ENCODE results near the gene CELA1.

CELA1 gene

GRCh38 chr12:51362747-51363342 is 16.4 kb upstream of the CELA1 start:
- Mint-ChIP-seq H3K36me3 (peaks cover 49% of the 10 kb centered on the region), H3K4me1 (peaks cover 42% of the 10 kb centered on the region), H3K27ac (no peak overlapping the region)

GRCh38 chr12:51362307-51362706 is 15.8 kb upstream of the CELA1 start:
- H3K27me3 Mint-ChIP-seq = peaks cover 16% of the 10 kb centered on the region
- no peak overlapping the region for H3K27ac Mint-ChIP-seq
- no peaks in the 10 kb centered on the region for H3K9me3 Mint-ChIP-seq
- peaks cover 49% of the 10 kb centered on the region for H3K36me3 Mint-ChIP-seq
- ATAC-seq = no peak
- H3K4me1 Mint-ChIP-seq = peaks cover 42% of the 10 kb centered on the region
- H3K4me3 Mint-ChIP-seq = no peak overlapping the region

More at GRCh38 chr12:51362747-51363342, 16.4 kb upstream of the CELA1 start:
- Mint-ChIP-seq H3K27me3 (peaks cover 16% of the 10 kb centered on the region), H3K9me3 (no peaks in the 10 kb centered on the region), H3K4me3 (no peak overlapping the region)
- no peak for ATAC-seq

DNA sequence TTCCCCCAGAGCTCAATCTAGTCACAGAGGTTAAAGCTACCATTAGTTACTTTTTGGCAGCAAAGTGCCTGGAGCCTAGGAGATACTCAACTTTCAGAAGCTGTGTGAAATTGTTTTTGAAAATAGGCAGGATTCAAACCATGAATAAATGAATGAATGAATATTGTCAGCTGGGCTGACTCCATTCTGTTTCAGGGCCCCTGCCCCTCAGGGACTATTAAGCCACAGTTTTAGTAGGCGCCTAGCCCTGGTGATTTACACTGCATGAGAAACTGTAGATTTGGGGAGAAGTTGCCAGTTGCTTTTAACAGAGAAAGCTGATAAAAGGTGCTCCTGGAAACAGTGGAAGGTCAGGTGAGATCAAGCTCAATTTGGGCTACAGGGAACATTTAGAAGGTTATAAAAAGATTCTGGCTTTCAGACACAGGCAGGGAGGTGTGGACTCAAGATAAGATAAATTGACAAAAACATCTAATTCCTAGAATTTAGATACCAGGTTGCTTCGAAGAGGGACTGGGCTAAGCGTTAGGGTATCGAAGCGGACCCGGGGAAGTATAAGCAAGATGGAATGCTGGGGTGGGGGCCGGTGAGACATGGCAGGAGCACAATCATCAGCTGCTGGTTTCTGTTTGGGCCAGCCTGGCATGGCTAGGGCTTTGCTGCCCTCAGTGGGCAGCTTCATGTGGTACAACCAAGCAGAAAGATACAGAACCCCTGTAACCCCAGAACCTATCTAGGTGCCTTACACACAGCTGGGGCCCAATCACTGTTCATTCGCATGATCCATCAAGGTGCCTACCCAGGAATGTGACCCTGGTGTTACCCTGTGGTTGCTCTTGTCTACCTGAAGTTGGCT is 14.9 kb upstream of the CELA1 start:
- Mint-ChIP-seq H3K27me3 (peaks cover 16% of the 10 kb centered on the region), H3K9me3 (peaks cover 2% of the 10 kb centered on the region), H3K4me3 (no peak overlapping the region), H3K36me3 (peaks cover 49% of the 10 kb centered on the region), H3K27ac (no peak overlapping the region), H3K4me1 (peaks cover 48% of the 10 kb centered on the region)
- no peak for ATAC-seq

DNA sequence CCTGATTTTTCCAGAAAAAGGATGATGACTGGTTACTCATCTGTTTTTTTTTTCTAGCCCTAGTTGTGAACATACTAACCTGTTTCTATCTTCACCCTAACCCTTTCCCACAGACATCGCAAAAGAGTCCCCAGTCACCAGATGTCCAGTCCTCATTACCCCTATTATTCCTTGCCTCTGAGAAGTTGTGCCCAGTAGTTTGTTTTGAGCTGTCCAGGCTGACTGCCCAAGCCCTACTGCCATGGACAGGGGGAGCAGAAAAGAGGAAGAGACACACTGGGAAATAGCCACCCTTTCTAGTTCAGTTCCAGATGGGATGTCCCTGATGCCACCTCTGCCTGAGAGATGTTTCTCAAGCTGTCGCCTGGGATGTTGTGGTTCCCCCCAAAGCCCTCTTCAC is 13.8 kb upstream of the CELA1 start:
- ATAC-seq = no peak
- Mint-ChIP-seq H3K27ac (peak overlapping the region; percentile 68), H3K4me1 (peaks cover 48% of the 10 kb centered on the region)

GRCh38 chr12:51359851-51360250 is 13.4 kb upstream of the CELA1 start:
- ATAC-seq = no peak
- peak overlapping the region; percentile 68 for H3K27ac Mint-ChIP-seq

More for the DNA sequence above, 13.8 kb upstream of the CELA1 start:
- H3K36me3 Mint-ChIP-seq = peaks cover 54% of the 10 kb centered on the region
- peaks cover 2% of the 10 kb centered on the region for H3K9me3 Mint-ChIP-seq
- peaks cover 16% of the 10 kb centered on the region for H3K27me3 Mint-ChIP-seq
- H3K4me3 Mint-ChIP-seq = no peak overlapping the region

DNA sequence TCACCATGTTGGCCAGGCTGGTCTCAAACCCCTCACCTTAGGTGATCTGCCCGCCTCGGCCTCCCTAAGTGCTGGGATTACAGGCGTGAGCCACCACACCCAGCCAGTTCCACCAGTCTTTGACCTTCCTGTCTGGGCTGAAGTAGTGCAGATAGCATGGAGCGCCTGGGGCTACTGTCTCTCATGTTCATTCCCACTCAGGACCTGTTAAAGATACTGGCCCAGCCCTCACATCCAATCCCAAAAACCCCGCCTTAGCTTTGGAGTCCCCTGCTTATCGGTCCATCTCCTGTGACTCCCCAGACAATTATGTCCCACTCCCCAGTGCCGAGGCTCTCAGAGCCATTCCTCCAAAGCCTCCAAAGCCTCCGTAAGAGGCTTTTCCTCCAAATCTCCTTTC is 12.0 kb upstream of the CELA1 start:
- H3K9me3 Mint-ChIP-seq = peaks cover 2% of the 10 kb centered on the region
- peaks cover 48% of the 10 kb centered on the region for H3K36me3 Mint-ChIP-seq
- peak overlapping the region; percentile 68 for H3K27ac Mint-ChIP-seq
- H3K27me3 Mint-ChIP-seq = peaks cover 16% of the 10 kb centered on the region
- H3K4me3 Mint-ChIP-seq = peak overlapping the region; percentile 7
- H3K4me1 Mint-ChIP-seq = peaks cover 48% of the 10 kb centered on the region
- ATAC-seq = no peak

More at GRCh38 chr12:51359851-51360250, 13.4 kb upstream of the CELA1 start:
- Mint-ChIP-seq H3K36me3 (peaks cover 54% of the 10 kb centered on the region), H3K27me3 (peaks cover 16% of the 10 kb centered on the region), H3K4me1 (peaks cover 48% of the 10 kb centered on the region), H3K4me3 (no peak overlapping the region), H3K9me3 (peaks cover 2% of the 10 kb centered on the region)

- Mint-ChIP-seq H3K4me3 (peak overlapping the region; percentile 64), H3K27me3 (peaks cover 16% of the 10 kb centered on the region), H3K9me3 (peaks cover 2% of the 10 kb centered on the region), H3K36me3 (peaks cover 41% of the 10 kb centered on the region), H3K4me1 (peaks cover 48% of the 10 kb centered on the region), H3K27ac (peak overlapping the region; percentile 68)
- peak; percentile 94 for ATAC-seq
Measured at GRCh38 chr12:51357374-51358047, 11.0 kb upstream of the CELA1 start.

GRCh38 chr12:51351913-51352532 is 5.5 kb upstream of the CELA1 start:
- Mint-ChIP-seq H3K9me3 (peaks cover under 1% of the 10 kb centered on the region), H3K27me3 (no peaks in the 10 kb centered on the region), H3K27ac (no peak overlapping the region), H3K4me1 (peaks cover 9% of the 10 kb centered on the region), H3K4me3 (no peak overlapping the region), H3K36me3 (peaks cover 4% of the 10 kb centered on the region)
- no peak for ATAC-seq

- Mint-ChIP-seq H3K9me3 (no peaks in the 10 kb centered on the region), H3K4me3 (no peak overlapping the region), H3K4me1 (peaks cover 11% of the 10 kb centered on the region), H3K27me3 (no peaks in the 10 kb centered on the region), H3K36me3 (no peaks in the 10 kb centered on the region), H3K27ac (no peak overlapping the region)
- ATAC-seq = no peak
Measured at GRCh38 chr12:51349026-51349425, 2.5 kb upstream of the CELA1 start.

- Mint-ChIP-seq H3K4me1 (peaks cover 19% of the 10 kb centered on the region), H3K27ac (no peak overlapping the region), H3K4me3 (no peak overlapping the region), H3K27me3 (no peaks in the 10 kb centered on the region), H3K36me3 (no peaks in the 10 kb centered on the region), H3K9me3 (no peaks in the 10 kb centered on the region)
- no peak for ATAC-seq
Measured at GRCh38 chr12:51348116-51348515, 1.6 kb upstream of the CELA1 start.

DNA sequence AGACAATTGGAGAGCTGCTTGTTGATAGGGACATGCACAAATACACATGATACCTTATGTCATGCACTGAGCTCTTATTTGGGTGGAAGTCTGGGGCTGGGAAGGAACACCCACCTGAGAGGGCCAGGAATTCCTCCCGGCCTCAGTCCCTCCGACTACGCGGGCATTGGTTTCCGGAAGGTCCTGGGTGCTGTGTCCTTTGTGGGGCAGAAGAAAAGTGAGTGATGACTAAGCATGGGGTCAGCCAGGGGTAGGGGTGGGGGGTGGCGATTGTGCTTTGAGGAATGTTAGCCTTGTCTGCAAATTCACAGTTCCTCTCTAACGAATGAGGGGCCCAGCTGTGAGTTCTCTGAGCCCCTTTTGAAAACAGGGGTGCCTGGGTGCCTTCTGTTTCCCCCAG is 798 bp downstream of the CELA1 start:
- H3K27me3 Mint-ChIP-seq = no peaks in the 10 kb centered on the region
- H3K27ac Mint-ChIP-seq = no peak overlapping the region

DNA sequence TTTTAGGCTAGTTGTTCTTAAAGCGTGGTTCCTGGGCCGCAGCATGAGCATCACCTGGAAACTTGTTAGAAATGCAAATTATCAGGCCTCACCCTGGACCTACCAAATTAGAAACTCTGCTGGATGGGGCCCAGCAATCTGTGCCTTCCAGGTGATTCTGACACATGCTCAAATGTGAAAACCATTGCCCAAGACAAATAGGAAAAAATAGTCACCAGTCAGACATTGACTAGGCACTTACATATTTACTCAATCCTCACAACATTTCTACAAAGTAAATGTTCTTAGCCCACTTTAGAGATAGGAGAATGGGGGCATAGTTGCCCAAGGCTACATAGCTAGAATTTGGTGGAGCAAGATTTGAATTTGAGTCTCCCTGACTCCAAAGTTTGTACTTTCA is 3.3 kb downstream of the CELA1 start:
- peak; percentile 34 for ATAC-seq
- Mint-ChIP-seq H3K4me1 (peaks cover 31% of the 10 kb centered on the region), H3K4me3 (no peak overlapping the region), H3K9me3 (no peaks in the 10 kb centered on the region), H3K36me3 (no peaks in the 10 kb centered on the region), H3K27me3 (no peaks in the 10 kb centered on the region), H3K27ac (no peak overlapping the region)

More for the DNA sequence above, 798 bp downstream of the CELA1 start:
- no peaks in the 10 kb centered on the region for H3K36me3 Mint-ChIP-seq
- H3K4me3 Mint-ChIP-seq = no peak overlapping the region
- no peak for ATAC-seq
- H3K9me3 Mint-ChIP-seq = no peaks in the 10 kb centered on the region
- peaks cover 31% of the 10 kb centered on the region for H3K4me1 Mint-ChIP-seq

GRCh38 chr12:51342416-51342815 is 4.1 kb downstream of the CELA1 start:
- no peak overlapping the region for H3K4me3 Mint-ChIP-seq
- H3K36me3 Mint-ChIP-seq = no peaks in the 10 kb centered on the region
- no peak overlapping the region for H3K27ac Mint-ChIP-seq
- H3K4me1 Mint-ChIP-seq = peaks cover 31% of the 10 kb centered on the region
- no peak for ATAC-seq
- no peaks in the 10 kb centered on the region for H3K27me3 Mint-ChIP-seq
- no peaks in the 10 kb centered on the region for H3K9me3 Mint-ChIP-seq

GRCh38 chr12:51341251-51342007 is 5.0 kb downstream of the CELA1 start:
- no peak overlapping the region for H3K27ac Mint-ChIP-seq
- H3K27me3 Mint-ChIP-seq = no peaks in the 10 kb centered on the region
- H3K4me3 Mint-ChIP-seq = peak overlapping the region; percentile 38
- peaks cover 38% of the 10 kb centered on the region for H3K4me1 Mint-ChIP-seq
- no peaks in the 10 kb centered on the region for H3K36me3 Mint-ChIP-seq
- H3K9me3 Mint-ChIP-seq = no peaks in the 10 kb centered on the region
- ATAC-seq = peak; percentile 69

Measured in stimulated activated memory B cell treated with anti-CD40 and anti-IgM and Interleukin-4, amounts not matched to agents 10 μg/mL and 1 μg/mL and 100 μg/mL, for 72 hours (primary cell).